PC-9 (cell line): ENCODE results near the gene PCGF3.

Source experiments
- CTCF ChIP-seq: fragments of 200-600 bp; sonication (generic); conservative IDR thresholded peaks from 2 replicates; pipeline ENCODE4 v1.6.1; 2017; ENCODE audit warnings: mixed run types, antibody characterized with exemption, mild to moderate bottlenecking, moderate library complexity
- EZH2 ChIP-seq: fragments of 200-600 bp; sonication (generic); IDR thresholded peaks from 2 replicates; pipeline ENCODE4 v1.8.0; 2017; ENCODE audit warnings: antibody characterized with exemption, low read depth

- TF ChIP-seq CTCF (no peak), EZH2 (no peak)
Measured at GRCh38 chr4:772776-773175, 67.1 kb downstream of the PCGF3 start.
